GM18511 (cell line): ENCODE data around the gene PIGQ.

ENCODE experiments used
- ATAC-seq: cut with Tn5 transposase; IDR thresholded peaks from one replicate; pipeline ENCODE4 v1.9.1; 2021; ENCODE audit warnings: mild to moderate bottlenecking, moderate library complexity; ENCODE audit not compliant: unreplicated experiment

The PIGQ gene

GRCh38 chr16:569445-570254 lies at the start of gene PIGQ:
TSS of gene PIGQ (plus strand) at chr16:569968. CDS start at chr16:574075, 4,107 bp downstream.
- no peak for ATAC-seq

DNA sequence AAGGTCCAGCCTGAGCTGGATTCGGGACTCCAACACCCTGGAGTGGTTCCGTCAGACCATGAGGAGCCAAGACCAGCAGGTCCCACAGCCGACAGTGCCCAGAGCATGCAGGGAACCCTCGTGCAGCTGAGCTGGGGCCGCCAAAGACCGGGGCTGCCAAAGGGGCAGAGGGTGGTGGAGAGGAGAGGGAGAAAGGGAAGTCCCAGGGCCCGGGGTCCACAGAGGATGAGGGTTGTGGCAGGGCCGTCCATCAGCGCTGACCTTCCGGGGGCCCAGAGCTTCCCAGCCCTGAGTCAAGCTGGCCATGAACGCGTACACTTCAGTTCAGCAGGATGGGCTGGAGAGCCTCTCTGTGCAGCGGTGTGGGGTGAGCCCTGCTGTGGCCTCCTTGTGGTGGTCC lies 48.9 kb upstream of the PIGQ start:
- no peak for ATAC-seq

DNA sequence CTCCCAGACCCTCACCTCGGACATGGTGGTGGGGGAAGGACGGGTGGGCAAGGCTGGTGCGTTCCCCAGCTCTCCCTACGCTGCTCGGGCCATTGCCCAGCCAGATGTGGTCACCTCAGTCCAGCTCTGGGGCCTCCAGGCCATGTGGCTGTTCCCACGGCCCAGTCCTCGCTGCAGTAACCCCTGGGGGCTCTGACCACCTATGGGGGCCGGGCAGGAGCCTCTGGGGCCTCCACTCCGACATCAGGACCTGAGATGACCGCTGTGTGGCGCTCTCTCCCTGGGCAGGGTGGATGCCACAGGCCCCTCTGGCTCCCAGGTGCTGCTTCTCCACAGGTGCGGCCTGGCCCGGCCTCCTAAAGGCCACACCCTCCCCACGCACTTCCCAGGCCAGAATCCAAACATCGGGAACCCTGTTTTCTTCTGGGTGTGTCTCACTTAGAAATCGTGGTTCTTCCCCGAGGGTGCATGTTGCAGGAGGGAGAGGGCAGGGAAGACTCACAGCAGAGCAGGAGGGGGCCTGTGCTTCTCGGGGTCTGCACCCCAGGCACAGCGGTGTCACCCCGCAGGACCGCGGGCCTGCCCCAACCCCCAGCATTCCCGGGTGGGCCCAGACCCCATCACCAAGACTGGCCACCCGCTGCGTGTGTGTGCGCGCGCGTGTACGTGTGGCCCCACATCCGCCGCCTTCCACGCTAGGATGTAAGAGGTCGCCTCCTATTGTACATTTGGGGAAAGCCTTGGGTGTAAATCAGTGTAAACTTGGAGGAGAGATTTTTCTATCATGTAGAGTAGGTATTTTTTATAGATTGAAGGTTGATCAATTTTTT lies 48.2 kb upstream of the PIGQ start:
- ATAC-seq, result no peak

DNA sequence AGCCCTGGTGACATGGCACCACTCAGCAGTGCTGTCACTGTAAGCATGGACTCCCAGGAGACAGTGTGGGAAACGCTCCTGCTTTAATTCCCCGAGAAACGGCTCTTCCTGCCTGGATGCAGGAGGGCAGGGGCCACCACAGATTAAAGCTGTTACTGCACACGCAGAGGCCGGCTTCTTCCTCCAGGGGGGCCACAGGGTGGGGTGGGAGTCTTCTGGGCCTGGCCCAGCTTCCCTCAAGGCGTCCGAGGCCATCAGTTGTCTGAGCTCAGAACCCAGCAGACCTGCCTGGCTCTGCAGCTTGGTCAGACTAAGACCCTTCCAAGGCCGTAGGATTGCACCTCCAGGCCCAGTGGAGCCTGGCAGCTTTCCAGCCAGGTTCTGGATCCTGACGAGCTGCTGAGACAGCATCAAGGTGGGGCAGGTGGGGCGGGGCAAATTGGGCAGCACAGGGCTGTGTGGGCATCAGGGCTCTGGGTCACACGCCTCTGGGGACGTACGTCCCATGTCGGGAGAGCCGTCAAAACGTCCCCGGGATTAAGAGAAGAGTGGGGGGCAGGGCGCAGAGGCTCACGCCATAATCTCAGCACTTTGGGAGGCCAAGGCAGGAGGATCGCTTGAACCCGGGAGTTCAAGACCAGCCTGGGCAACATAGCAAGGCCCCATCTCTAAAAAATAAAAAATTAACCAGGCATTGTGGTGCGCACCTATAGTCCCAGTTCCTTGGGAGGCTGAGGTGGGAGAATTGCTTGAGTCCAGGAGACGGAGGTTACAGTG lies 47.3 kb upstream of the PIGQ start:
- no peak for ATAC-seq

- ATAC-seq, result no peak
Measured at GRCh38 chr16:523097-523741, 46.5 kb upstream of the PIGQ start.

GRCh38 chr16:524274-525040 lies 45.3 kb upstream of the PIGQ start:
- ATAC-seq, result no peak

DNA sequence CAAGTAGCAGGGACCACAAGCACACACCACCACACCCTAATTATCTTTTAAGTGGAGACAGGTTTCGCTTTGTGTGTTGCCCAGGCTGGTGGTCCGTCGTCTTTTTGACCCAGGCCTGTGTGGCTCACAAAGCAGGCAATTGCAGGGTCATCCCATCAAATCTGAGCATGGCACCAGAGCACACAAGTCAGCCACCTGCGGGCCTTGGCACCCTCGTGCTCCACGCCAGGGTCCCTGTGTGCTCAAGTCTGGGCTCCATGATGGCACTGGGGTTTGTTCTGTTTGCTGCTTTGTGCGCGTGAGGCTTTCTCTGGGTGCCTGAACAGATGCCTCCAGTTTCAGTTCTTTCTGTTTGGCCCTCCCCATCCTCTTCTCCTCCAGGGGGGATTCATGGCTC lies 44.6 kb upstream of the PIGQ start:
- no peak for ATAC-seq

DNA sequence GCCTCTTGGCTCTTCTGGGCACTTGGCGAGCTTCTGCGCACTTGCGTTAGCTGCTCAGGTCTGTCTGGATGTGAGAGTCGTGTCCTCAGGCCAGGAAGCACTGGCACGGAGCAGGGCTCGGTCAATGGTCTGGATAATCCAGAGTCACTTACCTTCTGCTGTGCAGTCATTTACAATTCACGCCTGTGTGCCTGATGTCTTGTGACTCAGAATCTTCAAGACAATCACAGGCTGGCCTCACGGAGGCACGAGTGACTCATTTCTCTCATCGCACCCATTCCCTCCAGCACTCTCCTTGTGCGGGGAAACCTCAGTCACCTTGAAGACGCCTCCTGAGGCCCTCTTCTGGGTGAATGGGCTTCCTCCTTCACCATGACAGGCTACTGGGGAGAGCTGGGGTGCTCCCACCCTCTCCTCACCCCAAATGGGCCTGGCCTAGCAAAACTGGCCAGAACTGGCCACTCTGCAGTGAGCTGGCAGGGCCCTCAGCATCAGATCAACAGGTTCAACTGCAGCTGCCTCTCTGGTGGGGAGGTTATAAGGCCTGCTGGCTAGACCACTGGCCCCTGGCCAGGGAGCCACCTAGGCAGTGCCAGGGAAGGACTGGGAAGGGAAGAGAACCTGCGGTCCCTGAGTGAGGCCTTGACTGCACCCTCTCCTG lies 44.1 kb upstream of the PIGQ start:
- no peak for ATAC-seq

DNA sequence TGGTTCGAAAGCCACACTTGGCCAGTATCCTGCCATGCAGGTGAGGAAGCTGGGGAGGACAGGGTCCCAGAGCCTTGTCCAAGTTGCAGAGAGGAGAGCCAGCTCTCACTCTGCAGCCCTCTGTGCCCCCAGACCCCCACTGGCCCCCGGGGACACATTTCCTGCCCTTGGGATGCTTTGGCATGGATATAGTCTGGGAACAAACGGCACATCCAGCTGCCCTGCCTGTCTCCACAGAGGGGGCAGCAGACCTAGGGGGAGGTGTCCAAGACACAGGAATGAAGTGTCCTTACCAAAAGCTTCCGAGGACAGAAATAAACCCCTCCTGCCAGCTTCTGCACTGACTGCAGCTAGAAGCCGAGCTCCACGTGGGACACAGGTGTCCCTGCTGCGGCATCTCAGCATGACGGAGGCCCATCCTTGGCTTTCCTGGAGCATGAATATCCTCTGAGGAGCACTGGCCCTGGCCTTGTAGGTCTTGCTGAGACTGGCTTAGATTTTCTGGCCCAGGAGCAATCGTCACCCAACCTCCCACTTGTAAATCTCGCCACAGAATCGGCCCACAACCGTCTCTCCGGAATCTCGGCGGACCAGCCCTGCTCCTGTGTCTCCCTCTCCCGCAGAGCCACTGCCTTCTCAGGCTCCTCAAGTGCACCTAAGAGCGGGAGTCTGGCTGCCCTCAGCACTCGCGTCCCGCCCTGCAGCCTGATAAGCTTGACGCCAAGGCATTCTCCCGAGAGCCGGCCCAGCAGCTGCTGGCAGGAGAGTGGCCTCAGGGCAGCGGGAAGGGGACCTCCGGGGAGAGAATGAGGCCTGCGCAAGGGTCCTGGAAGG lies 43.4 kb upstream of the PIGQ start:
- ATAC-seq, result no peak

DNA sequence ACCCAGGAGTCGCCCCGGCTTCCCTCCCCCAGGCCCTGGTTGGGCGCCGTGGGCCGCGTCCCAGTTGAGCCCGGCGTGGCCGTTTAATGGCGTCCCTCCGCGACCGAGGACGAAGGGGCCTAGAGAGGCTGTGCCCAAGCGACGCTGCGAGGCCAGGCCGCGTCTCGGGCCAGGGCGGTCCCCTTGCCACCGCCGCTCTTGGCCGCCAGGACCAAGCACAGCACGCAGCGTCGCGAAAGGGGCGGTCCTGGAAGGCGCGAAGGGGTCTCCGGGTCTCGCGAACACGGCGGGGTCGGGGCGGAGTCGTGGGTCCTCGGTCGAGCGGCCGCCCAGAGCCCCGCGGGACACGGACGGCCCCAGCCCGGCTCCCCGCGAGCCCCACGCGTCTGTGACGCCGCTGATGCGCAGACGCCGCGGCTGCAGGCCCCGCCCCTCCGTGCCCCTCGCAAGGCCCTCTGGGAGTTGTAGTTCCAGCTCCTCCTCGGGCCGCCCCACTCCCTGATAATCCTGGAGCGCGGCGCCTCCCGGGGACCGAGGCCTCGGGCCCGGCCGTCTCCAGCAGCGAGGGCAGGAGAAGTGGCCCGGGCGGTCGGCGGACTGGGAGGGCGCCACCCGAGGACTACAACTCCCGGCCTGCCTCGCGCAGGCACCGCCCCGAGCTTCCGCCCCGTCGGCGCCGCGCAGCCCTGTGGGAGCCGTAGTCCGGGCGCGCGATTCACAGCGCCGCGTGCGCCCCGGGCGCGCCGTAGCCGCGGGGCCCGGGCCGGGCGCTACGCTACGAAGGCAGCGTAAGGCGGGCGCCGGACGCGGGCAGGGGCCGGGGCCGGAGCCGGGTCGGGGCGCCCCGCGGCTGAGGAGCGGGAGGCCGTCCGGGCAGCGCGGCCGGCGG lies 42.5 kb upstream of the PIGQ start, which contains the start of gene CAPN15:
Gene CAPN15 (plus strand): TSS at position 698 of the 889 bp plus-strand sequence. CDS start 19,127 bp downstream, outside the sequence.
- ATAC-seq, result peak; percentile 72

DNA sequence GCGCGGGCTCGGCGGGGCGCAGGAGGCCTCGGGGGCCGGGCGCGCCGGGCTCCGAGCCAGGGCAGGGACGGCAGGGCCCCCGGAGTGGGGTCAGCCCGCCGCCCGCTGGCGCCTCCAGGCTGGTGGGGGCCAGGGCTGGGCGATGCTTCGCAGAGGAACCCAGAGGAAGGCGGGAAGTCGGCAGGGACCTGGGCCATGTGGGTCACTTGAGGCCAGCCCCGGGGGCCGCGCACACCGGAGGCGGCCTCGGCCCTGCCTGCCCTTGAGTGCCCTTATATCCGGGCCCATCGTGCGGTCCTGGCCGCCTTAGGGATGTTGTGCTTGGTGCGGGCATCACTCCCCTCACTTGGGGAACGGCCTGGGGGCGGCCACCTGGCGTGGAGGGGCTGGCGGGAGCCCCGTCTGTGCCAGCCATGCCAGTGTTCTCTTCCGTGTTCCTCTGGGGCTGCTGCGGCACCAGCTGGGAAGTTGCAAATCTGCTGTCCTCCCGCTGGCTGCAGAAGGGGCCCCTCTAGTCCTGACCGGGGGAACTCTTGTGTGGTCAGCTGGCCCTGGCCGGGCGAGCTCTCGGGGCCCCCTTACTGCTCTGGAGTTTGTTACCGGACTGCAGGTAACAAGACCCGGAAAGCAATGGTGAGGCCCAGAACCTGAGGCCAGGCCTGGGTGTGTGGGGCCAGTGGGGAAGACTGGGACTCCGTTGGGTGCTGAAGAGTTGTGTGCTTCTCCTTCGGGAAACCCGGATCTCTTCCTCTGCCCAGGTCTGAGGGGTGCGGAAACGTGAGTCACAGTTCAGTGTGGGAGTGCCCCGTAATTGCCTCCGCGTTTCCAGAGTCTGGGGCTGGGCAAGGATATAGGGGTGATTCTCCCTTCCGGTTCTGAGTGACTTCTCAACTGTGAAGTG lies 41.4 kb upstream of the PIGQ start:
- no peak for ATAC-seq

GRCh38 chr16:529012-529575 lies 40.7 kb upstream of the PIGQ start:
- ATAC-seq, result no peak

DNA sequence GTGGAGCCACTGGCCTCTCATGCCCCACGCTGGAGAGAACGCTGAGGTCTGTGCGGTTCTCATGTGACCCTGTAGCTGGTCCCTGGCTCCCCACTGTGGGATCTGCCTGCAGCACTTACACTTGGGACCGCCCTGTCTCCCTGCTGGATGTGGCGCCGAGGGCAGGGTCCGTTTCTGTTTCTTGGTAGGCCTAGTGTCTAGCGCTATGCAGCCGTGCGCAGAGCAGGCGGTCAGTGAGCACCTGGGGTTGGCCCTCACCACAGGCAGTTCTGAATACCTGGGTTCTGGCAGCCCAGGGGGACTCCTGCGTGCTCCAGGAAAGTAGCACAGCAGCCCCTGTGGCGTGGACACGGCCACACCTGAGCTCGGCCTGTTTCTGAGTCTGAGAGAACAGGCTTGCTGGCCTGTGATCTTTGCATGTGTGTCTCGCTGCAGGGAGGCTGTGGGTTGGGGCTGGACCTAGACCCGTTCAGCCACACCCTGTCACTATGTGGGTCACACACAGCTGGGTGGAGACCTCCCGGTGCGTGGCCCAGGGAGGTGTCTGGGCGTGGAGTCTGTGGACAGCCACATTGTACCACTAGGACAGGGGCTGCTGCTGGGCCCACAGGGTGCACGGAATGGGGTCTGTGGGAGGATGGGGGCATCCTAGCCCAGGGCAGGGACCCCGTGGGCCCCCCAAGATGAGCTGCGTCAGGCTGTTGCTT lies 39.5 kb upstream of the PIGQ start:
- ATAC-seq, result no peak

DNA sequence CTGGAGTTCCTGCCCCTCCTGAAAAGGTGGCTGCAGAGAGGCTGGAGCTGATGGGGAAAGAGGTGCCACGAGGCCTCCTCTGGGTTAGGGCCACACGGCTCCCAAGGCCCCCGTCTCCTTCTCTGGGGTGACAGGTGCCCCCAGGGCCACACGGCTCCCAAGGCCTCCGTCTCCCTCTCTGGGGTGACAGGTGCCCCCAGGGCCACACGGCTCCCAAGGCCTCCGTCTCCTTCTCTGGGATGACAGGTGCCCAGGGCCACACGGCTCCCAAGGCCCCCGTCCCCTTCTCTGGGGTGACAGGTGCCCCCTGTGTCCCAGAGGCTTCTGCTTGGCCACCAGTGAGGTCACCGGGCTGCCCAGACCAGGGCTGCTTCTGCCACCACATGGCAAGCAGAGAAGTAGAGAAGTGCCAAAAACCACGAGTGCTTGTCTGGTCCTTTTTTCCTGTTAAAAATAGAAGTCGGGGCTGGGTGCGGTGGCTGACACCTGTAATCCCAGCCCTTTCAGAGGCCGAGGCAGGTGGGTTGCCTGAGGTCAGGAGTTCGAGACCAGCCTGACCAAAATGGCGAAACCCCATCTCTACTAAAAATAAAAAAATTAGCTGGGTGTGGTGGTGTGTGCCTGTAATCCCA lies 38.2 kb upstream of the PIGQ start:
- ATAC-seq, result no peak
